HG03354 (cell line): ENCODE measurements around the gene HLX.

Source experiments
- ATAC-seq: cut with Tn5 transposase; IDR thresholded peaks from one replicate; pipeline ENCODE4 v1.9.1; 2021; ENCODE audit warnings: mild to moderate bottlenecking; ENCODE audit not compliant: unreplicated experiment, poor library complexity, severe bottlenecking

The HLX gene

DNA sequence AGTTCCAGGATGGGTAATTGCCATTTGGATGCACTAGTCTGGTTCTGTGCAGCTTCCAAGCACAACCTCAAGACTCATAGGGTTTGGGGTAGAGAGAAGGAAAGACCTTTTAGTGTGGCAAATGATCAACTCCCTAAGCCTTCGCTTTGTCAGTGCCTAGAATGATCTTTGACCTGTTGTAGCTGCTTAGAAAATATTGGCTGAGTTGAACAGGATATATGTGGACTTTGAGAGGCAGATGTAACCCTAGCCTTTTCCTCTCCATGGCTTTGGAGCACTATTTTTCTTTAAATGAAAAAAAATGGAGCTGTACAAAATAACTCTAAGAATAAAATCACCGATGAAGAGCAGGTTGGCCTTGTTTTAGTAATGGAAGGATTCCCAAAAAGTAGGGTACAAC lies 41.7 kb downstream of the HLX start:
- no peak for ATAC-seq

DNA sequence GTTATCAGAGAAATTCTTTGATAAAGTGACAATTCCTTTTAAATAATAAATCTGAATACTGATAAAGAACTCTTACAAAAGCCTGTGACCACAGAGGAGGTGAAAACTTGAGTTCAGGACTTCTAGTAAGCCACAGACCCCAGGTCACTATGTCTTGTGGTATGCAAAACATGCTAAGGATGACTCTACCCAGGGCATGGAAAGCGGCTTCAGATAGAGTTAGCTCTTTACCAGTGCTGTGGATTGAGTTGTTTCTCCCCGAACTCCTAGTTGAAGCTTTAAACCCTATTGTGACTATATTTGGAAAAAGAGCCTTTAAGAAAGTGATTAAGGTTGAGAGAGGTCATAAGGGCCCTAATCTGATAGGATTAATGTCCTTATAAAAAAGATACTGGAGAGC lies 42.3 kb downstream of the HLX start:
- no peak for ATAC-seq

DNA sequence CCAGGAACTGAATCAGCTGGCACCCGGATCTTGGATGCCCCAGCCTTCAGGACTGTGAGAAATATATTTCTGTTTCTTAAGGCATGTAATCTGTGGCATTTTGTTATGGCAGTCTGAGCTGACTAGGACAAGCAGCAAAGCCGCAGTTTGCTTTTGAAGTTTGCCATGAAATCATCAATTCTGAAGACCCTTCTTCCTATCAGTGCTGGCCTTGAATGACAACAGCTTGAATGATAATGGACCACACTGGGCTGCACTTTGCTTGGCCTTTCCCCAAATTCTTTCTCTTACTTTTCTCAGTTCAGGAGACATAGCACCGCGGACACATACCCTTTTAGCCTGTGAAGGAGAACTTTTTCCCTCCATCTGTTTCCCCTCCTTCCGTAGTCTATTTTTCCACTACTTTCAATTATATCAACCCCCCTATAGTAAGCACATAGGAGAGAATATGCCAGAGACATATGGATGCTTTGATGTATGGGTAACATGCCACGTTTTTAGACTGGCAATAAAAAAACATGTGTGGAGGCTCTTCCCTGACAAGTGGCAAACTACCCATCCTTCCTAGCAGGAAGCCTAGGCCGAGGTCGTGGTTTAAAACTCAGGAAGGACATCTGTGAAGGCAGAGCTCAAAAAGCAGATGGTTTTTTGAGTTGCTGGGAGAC lies 42.9 kb downstream of the HLX start:
- no peak for ATAC-seq

DNA sequence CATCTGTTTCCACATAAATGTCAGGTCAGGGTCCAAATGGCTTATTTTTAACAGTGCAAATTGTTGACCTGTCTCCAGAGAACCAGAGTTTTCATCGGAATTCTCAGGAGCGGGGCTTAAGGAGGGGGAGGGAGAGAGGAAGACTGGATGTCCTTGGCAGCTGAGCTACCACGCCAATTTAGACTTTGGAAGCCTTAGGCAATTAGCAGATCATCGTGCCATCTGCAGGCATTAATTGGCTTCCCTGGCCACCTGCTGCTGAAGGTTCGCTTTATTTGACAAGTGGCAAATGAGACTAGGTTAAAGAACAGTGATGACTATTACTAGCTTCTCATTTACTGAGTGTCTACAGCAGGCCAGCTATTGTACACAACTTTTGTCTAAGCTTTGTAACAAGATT lies 43.7 kb downstream of the HLX start:
- ATAC-seq: no peak

- no peak for ATAC-seq
Observed at GRCh38 chr1:220924331-220924970, 45.2 kb downstream of the HLX start.

- no peak for ATAC-seq
Observed at GRCh38 chr1:220925707-220926106, 46.5 kb downstream of the HLX start.

DNA sequence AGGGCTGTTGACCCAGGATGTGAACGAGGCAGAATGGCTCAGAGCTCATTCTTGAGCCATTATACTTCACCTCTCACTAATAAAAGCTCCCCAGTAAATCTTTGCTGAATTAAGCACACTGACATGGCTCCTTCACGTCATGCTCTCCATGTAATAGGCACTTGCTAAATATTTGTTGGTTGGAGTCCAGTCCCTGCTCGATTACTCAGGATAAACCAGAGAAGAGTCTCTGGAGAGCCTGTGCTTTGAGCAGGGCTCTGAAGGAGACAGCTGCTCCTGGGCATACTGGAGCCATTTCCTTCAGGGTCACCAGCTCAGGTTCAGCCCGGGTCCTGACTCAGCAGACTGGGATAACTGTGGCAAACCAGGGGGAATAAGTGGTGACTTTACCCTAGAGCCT lies 46.9 kb downstream of the HLX start:
- ATAC-seq: no peak

DNA sequence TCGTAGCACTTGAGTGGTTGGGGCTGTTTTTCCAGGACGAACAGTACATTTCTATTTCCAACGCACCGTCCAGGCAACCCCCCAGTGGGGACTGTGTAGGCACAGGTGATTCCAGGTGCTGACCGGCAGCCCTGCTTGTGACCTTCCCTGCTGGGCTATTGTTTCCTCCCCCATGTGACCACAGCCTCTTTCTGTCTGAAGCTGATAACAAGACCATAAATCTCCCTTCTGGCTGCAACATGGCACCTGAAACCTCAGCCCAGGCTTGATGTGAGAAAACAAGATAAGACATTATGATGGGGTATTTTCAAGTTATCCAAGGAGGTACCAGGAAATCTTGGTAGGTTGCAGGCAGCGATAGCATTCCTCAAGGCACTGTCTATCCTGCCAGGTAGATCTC lies 48.2 kb downstream of the HLX start:
- no peak for ATAC-seq

DNA sequence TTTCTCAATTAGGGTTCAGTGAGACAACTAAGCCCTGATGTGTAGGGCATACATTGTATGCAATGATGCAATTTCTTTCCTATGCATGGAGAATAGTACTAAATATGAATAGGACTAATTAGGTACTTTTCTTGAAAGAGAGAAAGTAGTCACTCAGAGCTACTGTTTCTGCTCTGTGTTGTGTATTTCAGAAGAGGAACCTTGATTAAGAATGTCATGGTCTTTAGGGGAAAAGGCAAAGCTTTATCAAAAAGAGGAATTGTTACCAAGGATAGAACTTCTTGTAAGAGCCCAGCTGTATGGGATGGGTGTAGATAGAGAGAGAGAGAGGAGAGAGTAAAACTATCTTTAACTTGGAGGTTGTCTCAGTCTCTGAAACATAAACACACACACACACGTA lies 49.1 kb downstream of the HLX start:
- no peak for ATAC-seq

GRCh38 chr1:220928725-220929300 lies 49.6 kb downstream of the HLX start:
- no peak for ATAC-seq

- ATAC-seq: no peak
Observed at GRCh38 chr1:220929304-220929703, 50.1 kb downstream of the HLX start.
